Chondrocyte (in vitro differentiated cells): Measurements from ENCODE around the gene FBXO21. TPM values are rescaled to one million over a fixed set of nuclear protein-coding genes. Genes with fewer than 3 reads are reported as not detected.

ENCODE experiments used
- DNase-seq: peaks from one replicate; pipeline ENCODE4 v3.0.0; 2021; ENCODE audit warnings: mixed read lengths, low spot score
- H3K27ac Mint-ChIP-seq: one replicate; pipeline ENCODE4 v1.8.0; 2021; ENCODE audit warnings: mild to moderate bottlenecking, moderate library complexity, mixed read lengths; ENCODE audit not compliant: unreplicated experiment
- H3K27me3 Mint-ChIP-seq: 2 replicates; pipeline ENCODE4 v1.8.0; 2021; ENCODE audit warnings: low read depth, mixed read lengths
- H3K36me3 Mint-ChIP-seq: 2 replicates; pipeline ENCODE4 v1.8.0; 2021; ENCODE audit warnings: low read depth, mixed read lengths
- H3K4me1 Mint-ChIP-seq: 2 replicates; pipeline ENCODE4 v1.8.0; 2021; ENCODE audit warnings: low read depth, mild to moderate bottlenecking, mixed read lengths
- H3K4me3 Mint-ChIP-seq: one replicate; pipeline ENCODE4 v1.8.0; 2021; ENCODE audit warnings: mild to moderate bottlenecking, moderate library complexity, mixed read lengths; ENCODE audit not compliant: unreplicated experiment
- H3K9me3 Mint-ChIP-seq: 2 replicates; pipeline ENCODE4 v1.8.0; 2021; ENCODE audit warnings: low read depth, mixed read lengths
- CTCF ChIP-seq: fragments of 200-600 bp; sonication (generic); IDR thresholded peaks from 2 replicates; pipeline ENCODE4 v1.5.0; 2021; ENCODE audit warnings: antibody characterized with exemption, mild to moderate bottlenecking, moderate library complexity
- total RNA-seq: library from RNA; stranded (reverse); gene quantifications from 3 replicates; pipeline ENCODE4 v1.2.1, GENCODE V29; 2021

FBXO21 gene
- total RNA-seq, 1 donor from 2014 or later, result 29.3 TPM

DNA sequence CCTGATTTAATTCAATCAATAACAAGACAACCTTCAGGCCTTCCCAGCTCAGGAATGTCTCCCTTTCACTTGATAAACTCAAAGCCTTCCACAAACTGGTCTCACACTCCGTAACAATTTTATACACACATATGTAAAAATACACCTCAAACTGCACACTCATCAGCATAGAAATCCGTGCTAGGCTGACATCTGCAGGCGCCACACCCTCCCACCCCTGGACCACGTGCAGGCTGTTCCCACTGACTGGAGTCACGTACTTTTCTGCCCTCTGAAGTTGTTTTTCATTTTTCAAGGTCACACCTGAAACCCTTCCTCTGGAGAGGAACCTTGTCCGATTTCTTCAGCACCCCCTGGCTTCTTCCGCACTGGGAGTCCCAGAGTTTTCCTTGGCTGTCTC lies 27.6 kb downstream of the FBXO21 start:
- no peak overlapping the region for H3K4me3 Mint-ChIP-seq

GRCh38 chr12:117162167-117162539 lies 28.1 kb downstream of the FBXO21 start:
- Mint-ChIP-seq H3K27me3 (no peaks in the 10 kb centered on the region), H3K36me3 (peaks cover 47% of the 10 kb centered on the region)
- no peak for DNase-seq

More for the DNA sequence above, 27.6 kb downstream of the FBXO21 start:
- peaks cover 5% of the 10 kb centered on the region for H3K4me1 Mint-ChIP-seq
- no peak overlapping the region for H3K27ac Mint-ChIP-seq
- no peaks in the 10 kb centered on the region for H3K9me3 Mint-ChIP-seq
- no peak for DNase-seq
- TF ChIP-seq CTCF, result no peak
- H3K36me3 Mint-ChIP-seq, result peaks cover 43% of the 10 kb centered on the region
- no peaks in the 10 kb centered on the region for H3K27me3 Mint-ChIP-seq

DNA sequence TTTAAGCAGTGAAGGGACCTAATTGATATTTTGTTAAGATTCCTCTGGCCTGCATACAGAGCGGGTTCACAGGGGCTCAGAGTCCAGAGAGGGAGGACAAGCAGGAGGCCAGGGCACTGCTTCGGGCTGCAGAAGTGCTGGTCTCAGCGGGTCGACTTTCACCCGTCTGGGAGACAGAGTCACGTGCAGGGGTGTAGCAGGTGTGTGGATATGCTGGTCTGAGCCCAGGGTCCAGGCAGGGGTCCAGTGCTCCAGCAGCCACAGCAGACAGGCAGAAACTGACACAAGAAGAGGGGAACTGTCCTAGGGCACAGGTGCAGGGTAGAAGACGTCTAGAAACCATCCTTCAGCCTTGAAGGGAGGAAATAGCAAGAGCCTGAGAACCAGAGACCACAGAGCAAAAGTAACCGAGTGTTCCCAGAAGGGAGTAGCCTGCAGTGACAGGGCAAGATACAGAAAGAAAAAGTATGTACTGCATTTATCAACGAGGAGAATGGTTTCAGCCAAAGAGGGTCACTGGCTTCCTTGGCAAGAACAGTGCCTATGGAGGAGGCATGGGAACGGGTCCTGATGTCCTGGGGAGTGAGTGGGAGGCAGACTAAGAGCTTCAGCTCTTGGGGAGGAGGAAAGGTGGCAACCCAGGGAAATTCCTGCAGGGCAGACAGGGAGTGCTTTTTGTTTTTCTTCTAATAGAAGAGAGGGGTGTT lies 28.7 kb downstream of the FBXO21 start:
- Mint-ChIP-seq H3K27ac (no peak overlapping the region), H3K36me3 (peaks cover 45% of the 10 kb centered on the region), H3K4me3 (no peak overlapping the region), H3K4me1 (peaks cover 5% of the 10 kb centered on the region), H3K27me3 (no peaks in the 10 kb centered on the region), H3K9me3 (no peaks in the 10 kb centered on the region)
- no peak for TF ChIP-seq CTCF
- DNase-seq, result no peak

More at GRCh38 chr12:117162167-117162539, 28.1 kb downstream of the FBXO21 start:
- no peaks in the 10 kb centered on the region for H3K9me3 Mint-ChIP-seq
- H3K27ac Mint-ChIP-seq, result no peak overlapping the region
- TF ChIP-seq CTCF, result no peak
- H3K4me3 Mint-ChIP-seq, result no peak overlapping the region
- H3K4me1 Mint-ChIP-seq, result peaks cover 5% of the 10 kb centered on the region

- Mint-ChIP-seq H3K4me3 (no peak overlapping the region), H3K9me3 (no peaks in the 10 kb centered on the region), H3K4me1 (peaks cover 5% of the 10 kb centered on the region), H3K27ac (no peak overlapping the region), H3K27me3 (no peaks in the 10 kb centered on the region), H3K36me3 (peaks cover 40% of the 10 kb centered on the region)
- no peak for DNase-seq
- TF ChIP-seq CTCF, result no peak
Measured at GRCh38 chr12:117159674-117160073, 30.6 kb downstream of the FBXO21 start.

DNA sequence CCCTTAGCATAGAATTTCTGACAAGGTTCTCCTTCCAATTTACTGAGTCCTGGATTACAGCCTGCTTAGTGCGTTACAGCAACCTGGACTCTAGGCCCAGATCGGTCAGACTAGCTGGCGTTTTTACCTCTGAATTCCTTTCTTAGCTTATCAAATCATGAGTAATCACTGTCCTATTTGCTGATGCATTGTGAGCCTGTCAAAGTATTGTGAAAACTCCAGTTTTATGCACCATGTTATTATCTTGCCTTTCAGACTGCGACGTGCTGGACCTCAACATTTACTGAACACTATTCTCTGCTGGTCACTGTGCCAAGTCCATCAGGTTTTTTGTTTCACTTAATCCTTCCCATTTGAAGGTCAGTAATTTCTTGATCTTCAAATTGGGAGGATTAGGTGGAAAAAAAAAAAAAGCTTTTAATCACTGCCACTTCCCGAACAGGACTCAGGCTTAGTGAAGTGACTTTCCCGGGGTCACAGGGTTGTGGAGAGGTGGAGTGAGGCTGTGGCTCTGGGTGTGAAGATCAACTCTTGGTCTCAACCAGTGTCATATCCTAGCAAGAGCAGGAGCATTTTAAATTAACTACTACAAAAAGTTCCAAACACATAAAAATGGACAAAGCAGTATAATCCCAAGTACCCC lies 31.2 kb downstream of the FBXO21 start:
- TF ChIP-seq CTCF, result no peak
- no peaks in the 10 kb centered on the region for H3K9me3 Mint-ChIP-seq
- H3K27ac Mint-ChIP-seq, result no peak overlapping the region
- H3K27me3 Mint-ChIP-seq, result no peaks in the 10 kb centered on the region
- H3K4me3 Mint-ChIP-seq, result no peak overlapping the region
- no peak for DNase-seq
- peaks cover 38% of the 10 kb centered on the region for H3K36me3 Mint-ChIP-seq
- peaks cover 5% of the 10 kb centered on the region for H3K4me1 Mint-ChIP-seq
